ENCODE results near the gene VPS18.
A peak's percentile ranks its signal among the peaks of the same experiment; 100 is the strongest.

Gene VPS18

GRCh38 chr15:40872791-40873693, 21.2 kb upstream of the VPS18 start:
- Histone ChIP-seq H3K4me3 (ENCODE audit: low read length) (peak overlapping the region; percentile 46), H3K9me3 (ENCODE audit: control insufficient read depth, low read length) (no peaks in the 10 kb centered on the region), H3K4me1 (ENCODE audit: control insufficient read depth, insufficient read depth, low read length) (peaks cover 32% of the 10 kb centered on the region), H3K27me3 (ENCODE audit: control insufficient read depth, insufficient read depth, low read length) (peaks cover 6% of the 10 kb centered on the region), H3K36me3 (ENCODE audit: control insufficient read depth, insufficient read depth, low read length) (no peaks in the 10 kb centered on the region), H3K9ac (ENCODE audit: low read length) (peak overlapping the region; percentile 61)

- H3K4me1 ChIP-seq (ENCODE audit: control insufficient read depth, insufficient read depth, low read length): peaks cover 39% of the 10 kb centered on the region
- H3K36me3 ChIP-seq (ENCODE audit: control insufficient read depth, insufficient read depth, low read length): no peaks in the 10 kb centered on the region
- peak within 1 kb of the TSS; percentile 46 for H3K4me3 ChIP-seq (ENCODE audit: low read length)
- no peaks in the 10 kb centered on the region for H3K9me3 ChIP-seq (ENCODE audit: control insufficient read depth, low read length)
- H3K27me3 ChIP-seq (ENCODE audit: control insufficient read depth, insufficient read depth, low read length): peaks cover 6% of the 10 kb centered on the region
- peak within 1 kb of the TSS; percentile 61 for H3K9ac ChIP-seq (ENCODE audit: low read length)
These were observed 20.3 kb upstream of the VPS18 start, which contains the start of gene RHOV for GRCh38 chr15:40873694-40874561. Gene RHOV, minus strand, starts transcription at chr15:40874234. Its CDS starts 95 bp downstream, at chr15:40874139.

GRCh38 chr15:40875991-40876730, 18.1 kb upstream of the VPS18 start:
- H3K4me3 ChIP-seq (ENCODE audit: low read length): no peak overlapping the region
- H3K36me3 ChIP-seq (ENCODE audit: control insufficient read depth, insufficient read depth, low read length): no peaks in the 10 kb centered on the region
- no peaks in the 10 kb centered on the region for H3K9me3 ChIP-seq (ENCODE audit: control insufficient read depth, low read length)
- no peak overlapping the region for H3K9ac ChIP-seq (ENCODE audit: low read length)
- peaks cover 41% of the 10 kb centered on the region for H3K4me1 ChIP-seq (ENCODE audit: control insufficient read depth, insufficient read depth, low read length)
- H3K27me3 ChIP-seq (ENCODE audit: control insufficient read depth, insufficient read depth, low read length): peaks cover 6% of the 10 kb centered on the region

GRCh38 chr15:40877694-40878093, 16.6 kb upstream of the VPS18 start:
- Histone ChIP-seq H3K36me3 (ENCODE audit: control insufficient read depth, insufficient read depth, low read length) (no peaks in the 10 kb centered on the region), H3K4me3 (ENCODE audit: low read length) (no peak overlapping the region), H3K4me1 (ENCODE audit: control insufficient read depth, insufficient read depth, low read length) (peaks cover 26% of the 10 kb centered on the region)

GRCh38 chr15:40878785-40879184, 15.5 kb upstream of the VPS18 start:
- Histone ChIP-seq H3K4me3 (ENCODE audit: low read length) (no peak overlapping the region), H3K9me3 (ENCODE audit: control insufficient read depth, low read length) (no peaks in the 10 kb centered on the region), H3K27me3 (ENCODE audit: control insufficient read depth, insufficient read depth, low read length) (no peaks in the 10 kb centered on the region), H3K4me1 (ENCODE audit: control insufficient read depth, insufficient read depth, low read length) (peaks cover 23% of the 10 kb centered on the region), H3K9ac (ENCODE audit: low read length) (no peak overlapping the region), H3K36me3 (ENCODE audit: control insufficient read depth, insufficient read depth, low read length) (no peaks in the 10 kb centered on the region)

More at GRCh38 chr15:40877694-40878093, 16.6 kb upstream of the VPS18 start:
- no peaks in the 10 kb centered on the region for H3K27me3 ChIP-seq (ENCODE audit: control insufficient read depth, insufficient read depth, low read length)
- H3K9me3 ChIP-seq (ENCODE audit: control insufficient read depth, low read length): no peaks in the 10 kb centered on the region
- no peak overlapping the region for H3K9ac ChIP-seq (ENCODE audit: low read length)

- Histone ChIP-seq H3K27me3 (ENCODE audit: control insufficient read depth, insufficient read depth, low read length) (no peaks in the 10 kb centered on the region), H3K9me3 (ENCODE audit: control insufficient read depth, low read length) (no peaks in the 10 kb centered on the region), H3K4me1 (ENCODE audit: control insufficient read depth, insufficient read depth, low read length) (peaks cover 23% of the 10 kb centered on the region), H3K4me3 (ENCODE audit: low read length) (no peak overlapping the region), H3K9ac (ENCODE audit: low read length) (peak overlapping the region; percentile 24), H3K36me3 (ENCODE audit: control insufficient read depth, insufficient read depth, low read length) (no peaks in the 10 kb centered on the region)
These were observed 14.6 kb upstream of the VPS18 start for GRCh38 chr15:40879609-40880008.

DNA sequence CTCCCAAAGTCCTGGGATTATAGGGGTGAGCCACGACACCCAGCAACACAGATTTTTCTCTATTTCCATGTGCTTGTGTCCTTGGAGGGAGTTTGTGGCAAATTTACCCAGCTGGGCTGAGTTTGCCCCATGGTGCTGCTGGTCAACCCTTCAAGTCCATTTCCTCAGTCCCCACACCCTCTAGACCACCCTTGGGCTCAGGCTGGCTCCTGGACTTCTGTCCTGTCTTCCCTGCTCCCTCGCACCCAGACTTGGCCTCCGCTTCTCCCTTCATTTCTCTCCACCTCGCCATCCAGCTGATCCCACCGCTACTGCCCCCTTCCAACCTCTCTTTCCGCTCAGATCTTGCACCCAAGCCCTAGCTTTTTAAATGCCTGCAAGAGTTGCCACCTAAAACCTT, 12.9 kb upstream of the VPS18 start:
- no peaks in the 10 kb centered on the region for H3K27me3 ChIP-seq (ENCODE audit: control insufficient read depth, insufficient read depth, low read length)
- H3K4me1 ChIP-seq (ENCODE audit: control insufficient read depth, insufficient read depth, low read length): peaks cover 23% of the 10 kb centered on the region
- H3K4me3 ChIP-seq (ENCODE audit: low read length): no peak overlapping the region
- H3K9me3 ChIP-seq (ENCODE audit: control insufficient read depth, low read length): no peaks in the 10 kb centered on the region
- H3K36me3 ChIP-seq (ENCODE audit: control insufficient read depth, insufficient read depth, low read length): no peaks in the 10 kb centered on the region
- no peak overlapping the region for H3K9ac ChIP-seq (ENCODE audit: low read length)

DNA sequence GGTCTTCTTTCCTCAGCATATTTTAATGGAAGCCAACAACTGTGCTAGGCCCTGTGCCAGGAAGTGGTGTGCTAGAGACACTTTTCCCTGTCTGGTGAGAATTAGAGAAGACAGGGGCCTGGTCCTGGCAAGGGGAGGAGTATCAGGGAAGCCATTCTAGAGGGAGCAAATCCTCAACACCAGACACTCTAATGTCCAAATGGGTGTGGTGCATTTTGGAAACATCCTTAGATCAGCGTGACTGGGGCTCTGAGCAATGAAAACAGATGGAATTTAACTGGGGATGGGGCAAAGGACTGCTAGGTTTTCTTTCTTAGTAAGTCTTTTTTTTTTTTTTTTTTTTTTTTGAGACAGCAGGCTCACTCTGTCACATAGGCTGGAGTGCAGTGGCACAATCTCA, 7.7 kb upstream of the VPS18 start:
- no peaks in the 10 kb centered on the region for H3K9me3 ChIP-seq (ENCODE audit: control insufficient read depth, low read length)

GRCh38 chr15:40889112-40889511, 5.1 kb upstream of the VPS18 start:
- Histone ChIP-seq H3K9ac (ENCODE audit: low read length) (no peak overlapping the region), H3K9me3 (ENCODE audit: control insufficient read depth, low read length) (no peaks in the 10 kb centered on the region), H3K4me1 (ENCODE audit: control insufficient read depth, insufficient read depth, low read length) (peaks cover 27% of the 10 kb centered on the region), H3K4me3 (ENCODE audit: low read length) (no peak overlapping the region), H3K36me3 (ENCODE audit: control insufficient read depth, insufficient read depth, low read length) (no peaks in the 10 kb centered on the region), H3K27me3 (ENCODE audit: control insufficient read depth, insufficient read depth, low read length) (no peaks in the 10 kb centered on the region)

More for the DNA sequence above, 7.7 kb upstream of the VPS18 start:
- no peaks in the 10 kb centered on the region for H3K27me3 ChIP-seq (ENCODE audit: control insufficient read depth, insufficient read depth, low read length)
- no peak overlapping the region for H3K4me3 ChIP-seq (ENCODE audit: low read length)
- peaks cover 11% of the 10 kb centered on the region for H3K4me1 ChIP-seq (ENCODE audit: control insufficient read depth, insufficient read depth, low read length)
- H3K9ac ChIP-seq (ENCODE audit: low read length): no peak overlapping the region
- no peaks in the 10 kb centered on the region for H3K36me3 ChIP-seq (ENCODE audit: control insufficient read depth, insufficient read depth, low read length)

- H3K36me3 ChIP-seq (ENCODE audit: control insufficient read depth, insufficient read depth, low read length): no peaks in the 10 kb centered on the region
- H3K9me3 ChIP-seq (ENCODE audit: control insufficient read depth, low read length): no peaks in the 10 kb centered on the region
- H3K4me3 ChIP-seq (ENCODE audit: low read length): no peak overlapping the region
- H3K27me3 ChIP-seq (ENCODE audit: control insufficient read depth, insufficient read depth, low read length): no peaks in the 10 kb centered on the region
- no peak overlapping the region for H3K9ac ChIP-seq (ENCODE audit: low read length)
- H3K4me1 ChIP-seq (ENCODE audit: control insufficient read depth, insufficient read depth, low read length): peaks cover 35% of the 10 kb centered on the region
These were observed 3.1 kb upstream of the VPS18 start for GRCh38 chr15:40891138-40891537.

DNA sequence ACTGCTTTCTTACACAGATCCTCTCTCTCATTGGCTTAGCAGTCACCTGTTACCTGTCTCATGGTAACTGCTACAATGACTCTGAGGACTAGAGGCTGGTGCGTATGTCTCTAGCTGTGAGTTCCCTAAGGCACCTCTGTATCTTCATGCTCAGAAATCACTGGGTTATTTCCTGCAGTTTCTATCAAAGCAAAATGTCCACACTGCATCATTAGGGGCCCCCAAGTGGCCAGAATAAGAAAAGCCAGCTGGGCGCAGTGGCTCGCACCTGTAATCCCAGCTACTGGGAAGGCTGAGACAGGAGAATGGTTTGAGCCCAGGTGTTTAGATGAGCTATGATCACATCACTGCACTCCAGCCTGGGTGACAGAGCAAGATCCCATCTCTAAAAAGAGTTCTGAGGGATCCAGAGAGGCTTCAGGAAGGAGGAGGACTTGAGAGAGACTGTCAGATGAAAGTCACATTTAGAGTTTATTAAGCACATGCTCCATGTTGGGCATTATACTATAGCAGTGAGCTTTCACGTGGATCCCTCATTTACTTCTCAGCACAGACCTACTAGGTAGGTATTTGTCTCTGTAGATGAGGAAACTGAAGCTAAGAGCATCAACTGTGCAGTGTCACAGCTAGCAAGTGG, 2.3 kb upstream of the VPS18 start:
- H3K9ac ChIP-seq (ENCODE audit: low read length): no peak overlapping the region
- no peaks in the 10 kb centered on the region for H3K36me3 ChIP-seq (ENCODE audit: control insufficient read depth, insufficient read depth, low read length)
- H3K4me1 ChIP-seq (ENCODE audit: control insufficient read depth, insufficient read depth, low read length): peaks cover 35% of the 10 kb centered on the region
- no peaks in the 10 kb centered on the region for H3K27me3 ChIP-seq (ENCODE audit: control insufficient read depth, insufficient read depth, low read length)
- H3K9me3 ChIP-seq (ENCODE audit: control insufficient read depth, low read length): no peaks in the 10 kb centered on the region
- no peak overlapping the region for H3K4me3 ChIP-seq (ENCODE audit: low read length)
